K562 (cell line): ENCODE measurements around the gene APC2. TPM values are rescaled to one million over a fixed set of nuclear protein-coding genes. Genes with fewer than 3 reads are reported as not detected.

Experiments
- ARID1B ChIP-seq: fragments of 450-650 bp; IDR thresholded peaks from 2 replicates; pipeline ENCODE4 v1.6.1; 2016; ENCODE audit warnings: antibody characterized with exemption, mild to moderate bottlenecking, inconsistent platforms
- ATF6 ChIP-seq: sonication (generic); formaldehyde crosslinking; IDR thresholded peaks from 2 replicates; pipeline ENCODE4 v1.4.0; 2020; ENCODE audit warnings: mild to moderate bottlenecking, missing genetic modification reagents
- CBX5 ChIP-seq: IDR thresholded peaks from 2 replicates; pipeline ENCODE4 v1.6.1; 2014; ENCODE audit warnings: low read depth, borderline replicate concordance
- FOSL1 ChIP-seq: fragments of 200-800 bp; sonication (Bioruptor generic); conservative IDR thresholded peaks from 2 replicates; pipeline ENCODE4 v1.6.1; 2016; ENCODE audit warnings: missing genetic modification characterization, missing compliant biosample characterization
- FOXA3 ChIP-seq, 2 experiments: fragments of 450-650 bp in 1 of 2; sonication (generic) in 1 of 2; formaldehyde crosslinking; IDR thresholded peaks in 1 of 2; conservative IDR thresholded peaks in 1 of 2; 2 replicates each; pipeline versions ENCODE4 v1.4.0 to v1.8.0; 2020 to 2022; ENCODE audit warnings: mild to moderate bottlenecking in 2 of 2, missing genetic modification reagents in 1 of 2
- FOXK2 ChIP-seq, 2 experiments: fragments of 450-650 bp; IDR thresholded peaks in 1 of 2; conservative IDR thresholded peaks in 1 of 2; 2 replicates each; pipeline ENCODE4 v1.6.1; 2016; ENCODE audit warnings: low read depth in 2 of 2, mild to moderate bottlenecking in 1 of 2
- GTF2F1 ChIP-seq: IDR thresholded peaks from 2 replicates; pipeline ENCODE4 v1.6.1; 2011; ENCODE audit warnings: low read depth, low read length, improper control_type of control experiment
- HMG20A ChIP-seq: fragments of 450-650 bp; formaldehyde crosslinking; conservative IDR thresholded peaks from 2 replicates; pipeline ENCODE4 v1.4.0; 2020; ENCODE audit warnings: mild to moderate bottlenecking, mixed read lengths
- KDM1A ChIP-seq, 2 experiments: fragments of 450-650 bp; IDR thresholded peaks; 2 replicates each; pipeline ENCODE4 v1.6.1; 2016; ENCODE audit warnings: mild to moderate bottlenecking in 2 of 2
- KLF16 ChIP-seq: IDR thresholded peaks from 2 replicates; pipeline ENCODE4 v1.6.1; 2016; ENCODE audit warnings: antibody characterized with exemption
- MAX ChIP-seq: sonication (generic); formaldehyde crosslinking; IDR thresholded peaks from 2 replicates; pipeline ENCODE4 v1.9.0; 2022; ENCODE audit warnings: mild to moderate bottlenecking, missing genetic modification reagents
- MEF2D ChIP-seq: conservative IDR thresholded peaks from 2 replicates; pipeline ENCODE4 v1.6.1; 2016; ENCODE audit warnings: low read depth, missing genetic modification characterization, missing compliant biosample characterization
- PKNOX1 ChIP-seq: fragments of 450-650 bp; IDR thresholded peaks from 2 replicates; pipeline ENCODE4 v1.6.1; 2016
- POU5F1 ChIP-seq: fragments of 150-350 bp; IDR thresholded peaks from 2 replicates; pipeline ENCODE4 v1.6.1; 2014; ENCODE audit warnings: borderline replicate concordance, low read length, low read depth, mild to moderate bottlenecking; ENCODE audit not compliant: partially characterized antibody
- RBBP5 ChIP-seq: fragments of 200-600 bp; sonication (generic); IDR thresholded peaks from 2 replicates; pipeline ENCODE4 v1.6.1; 2012; ENCODE audit warnings: borderline replicate concordance, mild to moderate bottlenecking, low read length, control low read depth, inconsistent platforms; ENCODE audit not compliant: insufficient read depth, poor library complexity, severe bottlenecking
- RCOR1 ChIP-seq, 2 experiments: IDR thresholded peaks; 2 replicates each; pipeline ENCODE4 v1.6.1; 2012; ENCODE audit warnings: low read depth in 2 of 2, low read length in 2 of 2, borderline replicate concordance in 1 of 2, improper control_type of control experiment in 1 of 2
- SIN3B ChIP-seq: fragments of 450-650 bp; IDR thresholded peaks from 2 replicates; pipeline ENCODE4 v1.6.1; 2017; ENCODE audit warnings: low read depth, mild to moderate bottlenecking, moderate library complexity
- SRSF7 ChIP-seq: fragments of 200-400 bp; formaldehyde crosslinking; optimal IDR thresholded peaks from 2 replicates; pipeline ENCODE3; 2017; ENCODE audit warnings: mild to moderate bottlenecking, low read depth, low read length
- SRSF9 ChIP-seq: fragments of 200-400 bp; formaldehyde crosslinking; IDR thresholded peaks from 2 replicates; pipeline ENCODE4 v1.6.1; 2017; ENCODE audit warnings: low read depth, low read length, borderline replicate concordance
- TAF15 ChIP-seq: fragments of 200-400 bp; formaldehyde crosslinking; IDR thresholded peaks from 2 replicates; pipeline ENCODE4 v1.6.1; 2017; ENCODE audit warnings: mild to moderate bottlenecking, low read depth, low read length, moderate library complexity
- TARDBP ChIP-seq: fragments of 450-650 bp; IDR thresholded peaks from 2 replicates; pipeline ENCODE4 v1.6.1; 2016
- TEAD1 ChIP-seq, 2 experiments: fragments of 450-650 bp in 1 of 2; sonication (generic) in 1 of 2; formaldehyde crosslinking; IDR thresholded peaks; 2 replicates each; pipeline versions ENCODE4 v1.4.0 to v1.8.0; 2020 to 2022; ENCODE audit warnings: mild to moderate bottlenecking in 2 of 2, missing genetic modification reagents in 1 of 2
- TRIM24 ChIP-seq, 2 experiments: fragments of 450-650 bp; IDR thresholded peaks; 2 replicates each; pipeline ENCODE4 v1.6.1; 2016
- USF1 ChIP-seq: sonication (generic); formaldehyde crosslinking; IDR thresholded peaks from 2 replicates; pipeline ENCODE4 v1.9.0; 2022; ENCODE audit warnings: mild to moderate bottlenecking, missing genetic modification reagents
- ZNF217 ChIP-seq: sonication (generic); formaldehyde crosslinking; IDR thresholded peaks from 2 replicates; pipeline ENCODE4 v1.8.0; 2022; ENCODE audit warnings: mild to moderate bottlenecking, missing genetic modification reagents
- ZNF699 ChIP-seq: fragments of 250-450 bp; sonication (Bioruptor Pico); IDR thresholded peaks from 2 replicates; pipeline ENCODE4 v1.8.0; 2021; ENCODE audit warnings: mild to moderate bottlenecking, moderate library complexity; ENCODE audit not compliant: insufficient replicate concordance
- ZNF780A ChIP-seq: fragments of 250-450 bp; sonication (Bioruptor Pico); IDR thresholded peaks from 2 replicates; pipeline ENCODE4 v1.5.0; 2021; ENCODE audit warnings: mild to moderate bottlenecking
- polyA plus RNA-seq, 8 experiments: library from polyadenylated mRNA; depleted of rRNA in 4 of 8; stranded (reverse) in 5 of 8; unstranded in 3 of 8; fragments of >200 nt; fragmentation: Nextera tagmentation in 2 of 8; fragmentation: Illumina TruSeq in 1 of 8; extraction: Ambion mirVana in 2 of 8; extraction: Trizol in 1 of 8; gene quantifications; 2 replicates each; pipeline versions ENCODE4 v1.2.1 to v1.2.3, GENCODE V29; 2011 to 2014; ENCODE audit warnings: inconsistent platforms in 1 of 8, missing spikeins in 1 of 8
- total RNA-seq, 7 experiments: library from RNA; depleted of rRNA in 6 of 7; stranded (reverse); fragments of >200 nt in 6 of 7; fragmentation: Illumina TruSeq in 2 of 7; extraction: Trizol in 2 of 7; gene quantifications; 2 replicates each; pipeline versions ENCODE4 v1.2.1 to v1.2.3, GENCODE V29; 2011 to 2021; ENCODE audit warnings: low replicate concordance in 1 of 7

Gene APC2
- total and polyA plus RNA-seq, 9 of the 15 experiments (the other 6 are each of a cell fraction or from before 2014, with no cell fraction given), result 0.01 to 0.40 (median 0.05) TPM; not detected in 3

GRCh38 chr19:1470305-1471009 is 20.5 kb downstream of the APC2 start (continued):
- TF ChIP-seq ZNF699 (CRISPR knock-in tag), result no peak
- no peak for TF ChIP-seq MAX (CRISPR knock-in tag)
- TF ChIP-seq FOXA3 (CRISPR knock-in tag; conservative IDR thresholded peaks at IDR 0.05 in 1 of 2, IDR thresholded peaks at IDR 0.05 in 1 of 2), result no peak
- TF ChIP-seq KDM1A (IDR thresholded peaks at IDR 0.05), result peak; percentile 88 to 93
- TF ChIP-seq POU5F1, result no peak
- no peak for TF ChIP-seq ATF6 (CRISPR knock-in tag)
- TF ChIP-seq TAF15, result no peak
- no peak for TF ChIP-seq SIN3B
- no peak for TF ChIP-seq TEAD1 (CRISPR knock-in tag; IDR thresholded peaks at IDR 0.05)
- no peak for TF ChIP-seq ZNF217
- peak; percentile 2 for TF ChIP-seq RBBP5
- TF ChIP-seq KLF16, result no peak
- TF ChIP-seq PKNOX1, result no peak
- TF ChIP-seq HMG20A (CRISPR knock-in tag), result no peak
- TF ChIP-seq SRSF9, result no peak
- no peak for TF ChIP-seq FOSL1 (tag)
- no peak for TF ChIP-seq USF1 (CRISPR knock-in tag)
- TF ChIP-seq RCOR1 (IDR thresholded peaks at IDR 0.05; ENCODE audit: borderline replicate concordance in 1 of 2, low read depth in 2 of 2, low read length in 2 of 2), result peak; percentile 90 to 92
- no peak for TF ChIP-seq TRIM24 (IDR thresholded peaks at IDR 0.05)
- TF ChIP-seq ARID1B, result no peak
- TF ChIP-seq GTF2F1, result no peak
- no peak for TF ChIP-seq MEF2D (tag)
- no peak for TF ChIP-seq CBX5
- no peak for TF ChIP-seq TARDBP
- no peak for TF ChIP-seq ZNF780A (CRISPR knock-in tag)
- TF ChIP-seq SRSF7, result no peak
- no peak for TF ChIP-seq FOXK2 (conservative IDR thresholded peaks at IDR 0.05 in 1 of 2, IDR thresholded peaks at IDR 0.05 in 1 of 2; ENCODE audit: low read depth in 2 of 2)
